H1 (cell line): ENCODE results near the gene PDE6B. TPM values are rescaled to one million over a fixed set of nuclear protein-coding genes. Genes with fewer than 3 reads are reported as not detected.

Experiments used
- EGR1 ChIP-seq: IDR thresholded peaks from 2 replicates; pipeline ENCODE4 v1.6.1; 2011; ENCODE audit warnings: low read depth, low read length, borderline replicate concordance
- EP300 ChIP-seq, 2 experiments: IDR thresholded peaks; 1 replicate in 1 of 2; 2 replicates in 1 of 2; pipeline ENCODE4 v1.6.1; 2011 to 2012; ENCODE audit warnings: low read depth in 2 of 2, low read length in 2 of 2, mild to moderate bottlenecking in 2 of 2, borderline replicate concordance in 1 of 2, inconsistent platforms in 1 of 2, moderate library complexity in 1 of 2
- RAD21 ChIP-seq, 2 experiments: IDR thresholded peaks in 1 of 2; conservative IDR thresholded peaks in 1 of 2; 2 replicates each; pipeline ENCODE4 v1.6.1; 2011; ENCODE audit warnings: low read depth in 2 of 2, low read length in 2 of 2, improper control_type of control experiment in 1 of 2, inconsistent platforms in 1 of 2, mild to moderate bottlenecking in 1 of 2, moderate library complexity in 1 of 2
- polyA plus RNA-seq, 7 experiments: library from polyadenylated mRNA; depleted of rRNA in 3 of 7; stranded (reverse) in 5 of 7; unstranded in 2 of 7; fragments of >200 nt in 5 of 7; fragments of 200-250 nt in 2 of 7; gene quantifications; 1 replicate in 5 of 7; 2 replicates in 1 of 7; 4 replicates in 1 of 7; pipeline versions ENCODE4 v1.2.1 to v1.2.3, GENCODE V29; 2011 to 2013; ENCODE audit warnings: missing spikeins in 2 of 7, mixed read lengths in 2 of 7
- total RNA-seq: library from RNA; stranded (reverse); fragmentation: NEBNext Ultra II Directional; extraction: Animal tissue kit (Norgen Biotek cat#: 25700); gene quantifications from 2 replicates; pipeline ENCODE4 v1.2.1, GENCODE V29; 2021
- TF ChIP-seq, protein P1 (sequence below): IDR thresholded peaks from 2 replicates; pipeline ENCODE4 v1.6.1; 2011; ENCODE audit warnings: low read length, improper control_type of control experiment

The PDE6B gene
- total and polyA plus RNA-seq, 2 of the 8 experiments (the other 6 are each of a cell fraction or from before 2014, with no cell fraction given): 4.1 to 8.4 TPM

DNA sequence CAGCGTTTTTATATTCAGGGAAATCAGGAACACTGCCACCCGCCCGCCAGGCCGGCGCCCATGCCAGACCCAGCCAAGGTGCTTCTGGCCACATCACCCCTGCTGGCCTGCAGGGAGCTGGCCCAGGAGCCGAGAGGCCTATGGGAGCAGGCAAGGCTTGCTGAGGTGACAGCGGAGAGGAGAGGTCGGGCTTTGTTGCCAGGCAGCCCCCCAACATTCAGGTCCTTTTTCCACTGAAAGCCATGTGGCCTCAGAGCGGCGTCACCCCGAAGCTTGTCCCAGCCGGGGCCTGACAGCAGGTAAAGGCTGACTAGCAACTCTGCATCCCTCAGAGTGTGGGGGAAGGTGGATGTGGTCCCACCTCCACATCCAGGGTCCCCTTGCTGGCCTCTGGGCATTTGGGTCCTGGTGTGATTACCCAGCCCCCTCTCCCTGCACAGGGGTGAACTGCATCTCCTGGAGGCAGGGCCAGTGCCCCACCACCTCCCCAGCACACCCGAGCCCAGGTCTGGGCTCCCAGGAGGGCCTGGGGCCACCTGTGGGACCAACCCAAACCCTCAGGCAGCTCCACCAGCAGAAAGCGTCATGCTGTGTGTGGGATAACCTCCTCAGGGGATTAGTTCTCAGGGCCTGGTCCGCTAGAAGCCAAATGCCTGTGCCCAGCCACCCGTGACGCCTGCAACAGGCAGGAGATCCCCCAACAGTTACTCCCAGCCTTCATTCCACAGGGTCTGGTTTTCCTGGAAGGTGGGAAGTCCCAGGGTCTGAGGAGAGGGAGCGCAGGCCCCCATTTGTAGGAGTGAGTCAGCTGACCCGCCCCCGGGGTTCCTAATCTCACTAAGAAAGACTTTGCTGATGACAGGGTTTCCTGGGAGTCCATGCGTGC is at the start of gene PDE6B (continued):
- TF ChIP-seq, protein P1, sequence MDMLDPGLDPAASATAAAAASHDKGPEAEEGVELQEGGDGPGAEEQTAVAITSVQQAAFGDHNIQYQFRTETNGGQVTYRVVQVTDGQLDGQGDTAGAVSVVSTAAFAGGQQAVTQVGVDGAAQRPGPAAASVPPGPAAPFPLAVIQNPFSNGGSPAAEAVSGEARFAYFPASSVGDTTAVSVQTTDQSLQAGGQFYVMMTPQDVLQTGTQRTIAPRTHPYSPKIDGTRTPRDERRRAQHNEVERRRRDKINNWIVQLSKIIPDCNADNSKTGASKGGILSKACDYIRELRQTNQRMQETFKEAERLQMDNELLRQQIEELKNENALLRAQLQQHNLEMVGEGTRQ: peak; percentile 43; the same call in 1 of the 2 replicates
- TF ChIP-seq EP300 (IDR thresholded peaks at IDR 0.05; ENCODE audit: borderline replicate concordance in 1 of 2, low read depth in 2 of 2, low read length in 2 of 2) (no peak), RAD21 (IDR thresholded peaks at IDR 0.05 in 1 of 2, conservative IDR thresholded peaks at IDR 0.05 in 1 of 2; ENCODE audit: low read depth in 2 of 2, low read length in 2 of 2) (peak; percentile 55 to 62), EGR1 (peak; percentile 32; the same call in 1 of the 2 replicates)
- TF ChIP-seq, all 59 proteins: peak for 6
